Cortex of kidney (tissue), 1 donor: Measurements from ENCODE around the gene TRMT11.
"Not testable (repeated sequence)": the region's sequence is repeated elsewhere in the genome, so short reads cannot be mapped to it uniquely, and the experiment has no call there.

Experiments used
- DNase-seq: peaks from one replicate; lab custom pipeline; 2025; lab: John Stamatoyannopoulos, UW

Gene TRMT11

GRCh38 chr6:125994670-125995488, 8.5 kb downstream of the TRMT11 start:
- DNase-seq, result no peak

- no peak for DNase-seq
Observed at GRCh38 chr6:125995972-125996580, 9.7 kb downstream of the TRMT11 start.

DNA sequence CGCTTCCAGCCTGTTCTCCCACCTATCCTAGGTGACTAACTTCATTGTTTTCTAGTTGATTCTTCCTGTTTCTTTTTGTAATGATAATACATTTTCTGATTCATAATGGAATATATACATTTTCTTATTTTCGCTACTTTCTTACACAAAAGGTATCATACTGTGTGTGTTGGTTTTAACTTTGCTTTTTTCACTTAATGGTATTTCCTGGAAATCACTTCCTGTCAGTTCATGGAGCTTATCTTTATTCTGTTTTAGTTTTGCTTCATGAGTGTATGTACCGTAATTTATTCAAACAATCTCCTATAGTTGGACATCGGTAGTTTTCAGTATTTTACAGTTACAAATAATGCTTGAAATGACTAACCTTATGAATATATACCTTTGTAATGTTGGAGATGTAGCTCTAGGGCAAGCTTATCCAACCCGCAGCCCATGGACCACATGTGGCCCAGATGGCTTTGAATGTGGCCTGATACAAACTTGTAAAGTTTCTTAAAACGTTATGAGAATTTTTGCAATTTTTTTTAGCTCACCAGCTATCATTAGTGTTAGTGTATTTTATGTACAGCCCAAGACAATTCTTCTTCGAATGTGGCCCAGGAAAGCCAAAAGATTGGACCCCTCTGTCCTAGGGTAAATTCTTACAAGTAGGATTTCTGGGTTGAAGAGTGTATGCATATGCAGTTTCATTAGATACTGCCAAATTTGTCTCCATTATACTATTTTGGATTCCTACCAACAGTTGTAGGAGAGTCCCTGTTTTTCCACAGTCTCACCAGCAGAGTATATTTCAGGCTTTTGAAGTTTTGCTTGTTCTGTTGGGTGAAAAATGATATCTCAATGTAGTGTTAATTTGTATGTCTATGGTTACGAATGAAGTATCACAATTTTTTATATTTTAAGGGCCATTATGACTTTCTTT, 16.7 kb downstream of the TRMT11 start:
- DNase-seq, result no peak

- no peak for DNase-seq
Observed at GRCh38 chr6:126007800-126008199, 21.5 kb downstream of the TRMT11 start.

- DNase-seq, result no peak
Observed at GRCh38 chr6:126010040-126010439, 23.7 kb downstream of the TRMT11 start.

GRCh38 chr6:126015863-126016262, 29.5 kb downstream of the TRMT11 start:
- DNase-seq, result no peak

DNA sequence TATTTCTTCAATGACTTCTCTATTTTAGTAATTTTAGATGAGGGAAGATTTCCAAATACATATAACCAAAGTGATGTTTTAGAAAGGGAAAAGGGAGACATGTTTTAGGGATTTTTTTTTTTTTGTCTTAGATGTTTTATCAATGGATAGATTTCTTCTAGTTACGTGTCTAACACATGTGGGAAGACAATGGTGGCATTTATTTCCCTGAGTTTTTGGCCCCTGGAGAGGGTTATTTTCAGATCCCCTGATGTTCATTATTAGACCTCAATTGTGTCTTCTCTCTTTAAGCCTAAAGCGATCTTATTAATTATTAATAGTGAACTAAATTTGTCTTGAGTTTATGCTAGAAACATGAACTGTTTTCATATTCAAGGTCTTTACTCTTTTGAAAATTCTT, 30.3 kb downstream of the TRMT11 start:
- DNase-seq, result no peak

DNA sequence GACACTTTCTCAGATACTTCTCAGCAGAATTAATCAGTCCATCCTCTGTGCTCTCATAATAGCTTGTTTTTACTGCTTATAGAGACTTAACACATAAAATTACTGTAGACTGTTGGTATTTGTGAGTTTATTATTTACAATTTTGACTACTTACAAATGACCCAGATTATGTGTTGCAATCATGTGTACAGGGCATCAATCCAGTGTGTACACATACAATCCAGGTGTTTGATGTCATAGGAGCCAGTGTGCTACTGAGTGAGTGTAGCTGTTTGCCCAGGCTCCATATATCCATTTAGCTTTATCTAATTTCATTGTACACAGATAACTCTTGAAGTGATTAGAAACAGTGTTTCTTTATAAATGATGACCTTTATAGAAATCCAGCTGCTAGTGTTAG, 31.3 kb downstream of the TRMT11 start:
- DNase-seq, result no peak

DNA sequence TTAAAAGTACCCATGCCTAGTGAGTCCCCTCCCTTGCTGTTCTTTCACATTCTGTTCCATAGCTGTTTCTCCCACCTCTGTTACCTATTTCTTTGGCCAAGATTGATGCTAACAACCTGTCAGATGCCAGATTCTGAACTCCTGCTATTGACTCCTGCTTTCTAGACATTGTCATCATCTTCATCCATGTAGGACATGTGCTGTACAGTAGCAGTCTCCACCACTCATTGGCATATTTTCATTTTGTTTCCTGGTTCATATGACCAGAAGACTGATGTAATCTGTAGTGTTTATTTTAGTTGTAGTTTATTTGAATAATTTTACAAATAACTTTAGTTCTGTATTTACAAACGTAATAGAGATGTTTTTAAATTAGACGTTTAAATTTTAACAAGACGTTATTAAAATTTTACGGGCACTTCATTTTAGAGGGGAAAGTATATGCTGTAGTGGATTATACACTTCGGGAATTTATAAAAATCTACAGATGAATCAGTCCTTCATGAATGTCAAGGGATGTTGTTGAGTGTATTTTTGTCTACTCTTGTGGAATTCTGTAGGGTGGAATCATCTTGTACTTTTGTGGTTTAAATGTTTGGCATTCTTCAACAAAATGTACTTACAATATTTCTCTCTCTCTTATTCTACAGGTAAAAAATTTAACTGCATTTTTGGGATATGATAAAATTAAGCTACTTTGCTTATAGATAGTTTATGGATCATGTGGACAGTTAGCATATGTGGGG, 34.1 kb downstream of the TRMT11 start:
- no peak for DNase-seq

DNA sequence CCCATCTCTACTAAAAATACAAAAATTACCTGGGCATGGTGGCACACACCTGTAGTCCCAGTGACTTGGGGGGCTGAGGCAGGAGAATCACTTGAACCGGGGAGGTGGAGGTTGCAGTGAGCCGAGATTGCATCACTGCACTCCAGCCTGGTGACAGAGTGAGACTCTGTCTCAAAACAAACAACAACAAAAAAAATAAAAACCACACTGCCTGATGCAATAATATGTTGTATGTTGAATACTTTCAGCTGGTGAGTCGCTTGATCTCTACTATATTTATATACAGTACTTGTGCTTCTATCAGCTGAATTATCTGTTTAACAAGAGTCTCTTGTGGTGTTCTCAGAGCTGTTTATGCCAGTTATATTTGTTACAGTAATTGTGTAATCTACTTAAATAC, 37.1 kb downstream of the TRMT11 start:
- DNase-seq, result not testable (repeated sequence)

- no peak for DNase-seq
Observed at GRCh38 chr6:126026001-126026400, 39.7 kb downstream of the TRMT11 start.

DNA sequence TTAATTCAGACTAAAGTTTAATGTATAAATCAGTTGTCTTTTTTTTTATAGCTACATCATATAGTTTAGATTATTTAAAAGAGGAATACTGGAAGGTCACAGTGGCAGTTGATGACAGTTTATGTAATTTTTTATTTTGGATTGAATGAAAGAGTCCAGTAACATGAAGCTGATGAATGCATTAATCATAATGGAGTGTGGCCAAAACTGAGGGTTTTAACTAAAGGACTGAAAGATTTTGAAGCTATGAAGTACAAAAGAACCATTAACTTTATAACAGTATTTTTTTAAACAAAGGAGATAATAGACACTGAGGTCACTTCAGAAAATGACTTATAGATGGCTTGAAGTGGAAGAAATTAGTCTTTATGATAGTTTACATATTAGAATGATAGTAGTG, 41.3 kb downstream of the TRMT11 start:
- DNase-seq, result no peak

DNA sequence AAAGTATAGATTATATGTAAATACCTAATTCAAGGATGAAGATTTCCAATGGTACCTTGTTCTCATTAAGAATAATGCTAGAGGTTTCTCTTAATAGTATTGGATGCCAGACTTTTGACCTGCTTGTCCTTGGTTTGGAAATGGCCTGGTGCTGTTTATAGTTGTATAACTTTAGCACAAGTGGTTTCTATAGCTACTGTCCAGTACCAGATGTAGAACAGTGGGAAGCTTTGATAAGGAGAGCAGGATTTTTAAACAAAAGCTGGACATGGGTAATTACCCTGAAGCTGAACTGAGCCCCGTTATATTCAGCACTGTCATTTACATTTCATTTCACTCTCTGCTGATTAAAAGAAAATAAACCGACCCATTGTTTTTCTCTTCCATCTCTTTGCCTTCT, 43.7 kb downstream of the TRMT11 start:
- no peak for DNase-seq

GRCh38 chr6:126033696-126034095, 47.4 kb downstream of the TRMT11 start:
- no peak for DNase-seq

GRCh38 chr6:126034656-126035055, 48.3 kb downstream of the TRMT11 start:
- no peak for DNase-seq

- no peak for DNase-seq
Observed at GRCh38 chr6:126035764-126036163, 49.4 kb downstream of the TRMT11 start.

DNA sequence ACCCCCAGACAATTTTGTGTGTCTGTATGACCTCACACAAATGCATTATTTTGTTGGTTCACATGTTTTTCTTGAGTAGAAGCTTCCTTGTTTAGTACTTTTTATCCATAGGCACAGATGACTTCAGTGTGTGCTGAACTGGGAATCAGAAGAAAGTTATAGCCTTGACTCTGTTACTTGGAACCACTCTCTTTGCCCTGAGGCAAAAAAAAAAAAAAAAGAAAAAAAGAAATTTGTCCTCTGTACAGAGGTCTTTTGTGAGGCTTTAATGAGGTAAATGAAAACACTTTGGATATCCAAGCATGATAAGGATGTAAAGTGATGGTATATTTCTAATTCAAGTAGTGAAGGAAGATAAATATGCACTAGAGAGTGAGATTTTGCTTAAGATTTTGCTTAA, 51.9 kb downstream of the TRMT11 start:
- DNase-seq, result no peak

- no peak for DNase-seq
Observed at GRCh38 chr6:126039284-126039683, 52.9 kb downstream of the TRMT11 start.

DNA sequence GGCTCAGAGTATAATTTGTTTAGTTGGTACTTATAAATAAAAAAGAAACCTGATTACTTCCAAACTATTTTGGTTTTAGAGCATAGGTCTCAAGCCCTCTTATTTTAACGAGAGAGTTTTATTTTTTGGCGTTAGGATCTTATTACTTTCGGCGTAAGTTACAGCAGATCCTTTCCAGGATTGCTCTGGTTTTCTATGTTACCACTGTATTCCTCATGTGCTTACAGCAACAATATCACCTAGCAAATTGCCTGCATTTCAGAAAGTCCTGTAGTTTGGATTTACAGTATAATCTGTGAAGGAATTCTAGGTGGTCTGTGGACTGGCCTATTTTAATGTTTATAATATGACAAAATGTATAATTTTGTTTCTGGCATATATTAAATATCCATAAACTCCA, 54.1 kb downstream of the TRMT11 start:
- no peak for DNase-seq

DNA sequence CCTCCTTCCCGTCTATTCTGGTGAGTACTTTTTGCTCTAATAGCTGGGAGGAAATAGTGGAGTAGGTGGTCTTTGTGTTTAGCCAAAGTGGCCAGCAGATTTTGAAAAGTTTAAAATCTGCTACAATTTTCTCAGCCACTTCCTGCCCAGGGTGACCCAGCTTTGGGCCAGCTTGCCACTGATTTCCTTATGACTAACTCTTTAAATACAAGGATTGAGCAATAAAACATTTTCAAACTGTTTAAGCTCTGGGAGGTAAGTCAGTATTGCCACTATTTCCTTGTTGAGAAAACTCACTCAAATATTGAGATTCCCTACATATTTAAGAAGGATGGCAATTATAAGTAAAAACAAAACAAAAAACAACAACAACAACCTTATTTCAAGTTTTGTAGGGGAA, 54.5 kb downstream of the TRMT11 start:
- no peak for DNase-seq

- DNase-seq, result no peak
Observed at GRCh38 chr6:126041516-126041915, 55.2 kb downstream of the TRMT11 start.

GRCh38 chr6:126042001-126042419, 55.7 kb downstream of the TRMT11 start:
- DNase-seq, result no peak
